Uterus (tissue), 2 donors: ENCODE data around the gene CEP250.

Experiments
- POLR2A ChIP-seq, 2 donors: fragments of 450-650 bp; IDR thresholded peaks; one replicate each; pipeline ENCODE4 v1.6.1; 2016; ENCODE audit warnings: antibody characterized with exemption in 2 of 2, mild to moderate bottlenecking in 1 of 2, moderate library complexity in 1 of 2
- TF ChIP-seq, protein P1 (sequence below), 4 experiments: fragments of 200-600 bp in 2 of 4; fragments of 450-650 bp in 2 of 4; sonication (generic) in 2 of 4; IDR thresholded peaks; one replicate each; pipeline ENCODE4 v1.5.1; 2016 to 2019; ENCODE audit warnings: antibody characterized with exemption in 4 of 4, mild to moderate bottlenecking in 2 of 4, moderate library complexity in 1 of 4

DNA sequence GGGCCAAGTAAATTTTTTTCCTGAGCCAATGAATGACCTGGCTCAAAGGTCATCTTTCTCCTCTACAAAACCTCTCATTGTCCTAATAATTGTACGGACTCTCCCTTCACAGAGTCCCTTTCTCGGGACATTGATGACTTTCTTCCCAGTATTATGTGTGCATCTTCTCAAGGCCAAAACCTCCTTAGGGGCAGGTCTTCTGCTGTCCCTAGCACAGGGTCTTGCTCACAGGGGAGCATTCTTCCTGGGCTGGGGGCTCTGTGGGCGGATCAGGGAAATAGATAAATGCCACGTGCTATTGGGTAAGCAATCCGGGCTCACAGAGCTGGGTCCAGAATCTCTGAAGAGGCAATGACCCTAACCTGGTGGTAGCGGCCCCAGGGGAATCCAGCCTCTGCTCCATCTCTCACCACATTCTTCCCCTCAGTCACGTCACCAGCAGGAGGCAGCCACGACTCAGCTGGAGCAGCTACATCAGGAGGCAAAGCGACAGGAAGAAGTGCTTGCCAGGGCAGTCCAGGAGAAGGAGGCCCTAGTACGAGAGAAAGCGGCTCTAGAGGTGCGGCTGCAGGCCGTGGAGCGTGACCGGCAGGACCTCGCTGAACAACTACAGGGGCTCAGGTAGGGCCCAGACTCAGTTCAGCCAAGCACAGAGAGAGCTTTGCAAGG, 23.5 kb downstream of the CEP250 start:
- TF ChIP-seq, protein P1, sequence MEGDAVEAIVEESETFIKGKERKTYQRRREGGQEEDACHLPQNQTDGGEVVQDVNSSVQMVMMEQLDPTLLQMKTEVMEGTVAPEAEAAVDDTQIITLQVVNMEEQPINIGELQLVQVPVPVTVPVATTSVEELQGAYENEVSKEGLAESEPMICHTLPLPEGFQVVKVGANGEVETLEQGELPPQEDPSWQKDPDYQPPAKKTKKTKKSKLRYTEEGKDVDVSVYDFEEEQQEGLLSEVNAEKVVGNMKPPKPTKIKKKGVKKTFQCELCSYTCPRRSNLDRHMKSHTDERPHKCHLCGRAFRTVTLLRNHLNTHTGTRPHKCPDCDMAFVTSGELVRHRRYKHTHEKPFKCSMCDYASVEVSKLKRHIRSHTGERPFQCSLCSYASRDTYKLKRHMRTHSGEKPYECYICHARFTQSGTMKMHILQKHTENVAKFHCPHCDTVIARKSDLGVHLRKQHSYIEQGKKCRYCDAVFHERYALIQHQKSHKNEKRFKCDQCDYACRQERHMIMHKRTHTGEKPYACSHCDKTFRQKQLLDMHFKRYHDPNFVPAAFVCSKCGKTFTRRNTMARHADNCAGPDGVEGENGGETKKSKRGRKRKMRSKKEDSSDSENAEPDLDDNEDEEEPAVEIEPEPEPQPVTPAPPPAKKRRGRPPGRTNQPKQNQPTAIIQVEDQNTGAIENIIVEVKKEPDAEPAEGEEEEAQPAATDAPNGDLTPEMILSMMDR (IDR thresholded peaks at IDR 0.05): no peak
- no peak for TF ChIP-seq POLR2A (IDR thresholded peaks at IDR 0.05)
